ENCODE data around the gene OR13C4.

The OR13C4 gene

GRCh38 chr9:104527109-104527508 is at the start of gene OR13C4:
Gene OR13C4, minus strand, starts transcription at chr9:104527209. Its CDS starts 0 bp downstream, at chr9:104527209.
- TF ChIP-seq EGR1 (IDR thresholded peaks at IDR 0.05) (no peak), RAD21 (IDR thresholded peaks at IDR 0.05; ENCODE audit: low read depth) (no peak), REST (IDR thresholded peaks at IDR 0.05; ENCODE audit: low read depth) (no peak), EP300 (IDR thresholded peaks at IDR 0.05; ENCODE audit: borderline replicate concordance) (no peak), CEBPB (IDR thresholded peaks at IDR 0.05) (no peak), YY1 (IDR thresholded peaks at IDR 0.05; ENCODE audit: low read depth) (no peak), TAF1 (IDR thresholded peaks at IDR 0.05; ENCODE audit: low read depth) (no peak), TCF12 (IDR thresholded peaks at IDR 0.05; ENCODE audit: low read depth) (no peak), NFIC (IDR thresholded peaks at IDR 0.05) (no peak), TEAD4 (IDR thresholded peaks at IDR 0.05) (no peak), FOXM1 (IDR thresholded peaks at IDR 0.05; ENCODE audit: borderline replicate concordance, low read depth) (no peak), USF1 (IDR thresholded peaks at IDR 0.05) (no peak), MAX (IDR thresholded peaks at IDR 0.05) (no peak)

GRCh38 chr9:104575456-104575855 is 48.4 kb upstream of the OR13C4 start:
- no peak for TF ChIP-seq REST (IDR thresholded peaks at IDR 0.05; ENCODE audit: low read depth)
- TF ChIP-seq RAD21 (IDR thresholded peaks at IDR 0.05; ENCODE audit: low read depth): no peak
- no peak for TF ChIP-seq EP300 (IDR thresholded peaks at IDR 0.05; ENCODE audit: borderline replicate concordance)
- TF ChIP-seq TCF12 (IDR thresholded peaks at IDR 0.05; ENCODE audit: low read depth): no peak
- no peak for TF ChIP-seq NFIC (IDR thresholded peaks at IDR 0.05)
- TF ChIP-seq ZBTB7A (IDR thresholded peaks at IDR 0.05; ENCODE audit: low read depth): no peak
- no peak for TF ChIP-seq EGR1 (IDR thresholded peaks at IDR 0.05)

- TF ChIP-seq TEAD4 (IDR thresholded peaks at IDR 0.05) (no peak), CEBPB (IDR thresholded peaks at IDR 0.05) (no peak), NFIC (IDR thresholded peaks at IDR 0.05) (no peak), MAX (IDR thresholded peaks at IDR 0.05) (no peak), YY1 (IDR thresholded peaks at IDR 0.05; ENCODE audit: low read depth) (no peak), USF1 (IDR thresholded peaks at IDR 0.05) (no peak), RAD21 (IDR thresholded peaks at IDR 0.05; ENCODE audit: low read depth) (no peak), ZBTB7A (IDR thresholded peaks at IDR 0.05; ENCODE audit: low read depth) (no peak), TAF1 (IDR thresholded peaks at IDR 0.05; ENCODE audit: low read depth) (no peak), CREB1 (IDR thresholded peaks at IDR 0.05; ENCODE audit: low read depth) (no peak), REST (IDR thresholded peaks at IDR 0.05; ENCODE audit: low read depth) (no peak), EP300 (IDR thresholded peaks at IDR 0.05; ENCODE audit: borderline replicate concordance) (no peak), EGR1 (IDR thresholded peaks at IDR 0.05) (no peak), TCF12 (IDR thresholded peaks at IDR 0.05; ENCODE audit: low read depth) (no peak), FOXM1 (IDR thresholded peaks at IDR 0.05; ENCODE audit: borderline replicate concordance, low read depth) (no peak)
Measured at GRCh38 chr9:104572612-104573011, 45.6 kb upstream of the OR13C4 start.

GRCh38 chr9:104568868-104569267 is 41.9 kb upstream of the OR13C4 start, which contains the start of gene OR13C8:
Gene OR13C8, plus strand, starts transcription at chr9:104569168. Its CDS starts 0 bp downstream, at chr9:104569168.
- TF ChIP-seq TCF12 (IDR thresholded peaks at IDR 0.05; ENCODE audit: low read depth) (no peak), RAD21 (IDR thresholded peaks at IDR 0.05; ENCODE audit: low read depth) (no peak), NFIC (IDR thresholded peaks at IDR 0.05) (no peak), TAF1 (IDR thresholded peaks at IDR 0.05; ENCODE audit: low read depth) (no peak), ZBTB7A (IDR thresholded peaks at IDR 0.05; ENCODE audit: low read depth) (no peak)

GRCh38 chr9:104564358-104564757 is 37.3 kb upstream of the OR13C4 start:
- no peak for TF ChIP-seq TEAD4 (IDR thresholded peaks at IDR 0.05)
- TF ChIP-seq RAD21 (IDR thresholded peaks at IDR 0.05; ENCODE audit: low read depth): no peak
- no peak for TF ChIP-seq CREB1 (IDR thresholded peaks at IDR 0.05; ENCODE audit: low read depth)
- TF ChIP-seq FOXM1 (IDR thresholded peaks at IDR 0.05; ENCODE audit: borderline replicate concordance, low read depth): no peak
- TF ChIP-seq ZBTB7A (IDR thresholded peaks at IDR 0.05; ENCODE audit: low read depth): no peak
- TF ChIP-seq EGR1 (IDR thresholded peaks at IDR 0.05): no peak
- no peak for TF ChIP-seq USF1 (IDR thresholded peaks at IDR 0.05)
- TF ChIP-seq NFIC (IDR thresholded peaks at IDR 0.05): no peak
- TF ChIP-seq EP300 (IDR thresholded peaks at IDR 0.05; ENCODE audit: borderline replicate concordance): no peak
- no peak for TF ChIP-seq MAX (IDR thresholded peaks at IDR 0.05)
- TF ChIP-seq TAF1 (IDR thresholded peaks at IDR 0.05; ENCODE audit: low read depth): no peak
- no peak for TF ChIP-seq CEBPB (IDR thresholded peaks at IDR 0.05)
- TF ChIP-seq REST (IDR thresholded peaks at IDR 0.05; ENCODE audit: low read depth): no peak
- no peak for TF ChIP-seq TCF12 (IDR thresholded peaks at IDR 0.05; ENCODE audit: low read depth)
- no peak for TF ChIP-seq YY1 (IDR thresholded peaks at IDR 0.05; ENCODE audit: low read depth)

All from Ishikawa (cell line).